Measurements from ENCODE around the gene GPR61.

DNA sequence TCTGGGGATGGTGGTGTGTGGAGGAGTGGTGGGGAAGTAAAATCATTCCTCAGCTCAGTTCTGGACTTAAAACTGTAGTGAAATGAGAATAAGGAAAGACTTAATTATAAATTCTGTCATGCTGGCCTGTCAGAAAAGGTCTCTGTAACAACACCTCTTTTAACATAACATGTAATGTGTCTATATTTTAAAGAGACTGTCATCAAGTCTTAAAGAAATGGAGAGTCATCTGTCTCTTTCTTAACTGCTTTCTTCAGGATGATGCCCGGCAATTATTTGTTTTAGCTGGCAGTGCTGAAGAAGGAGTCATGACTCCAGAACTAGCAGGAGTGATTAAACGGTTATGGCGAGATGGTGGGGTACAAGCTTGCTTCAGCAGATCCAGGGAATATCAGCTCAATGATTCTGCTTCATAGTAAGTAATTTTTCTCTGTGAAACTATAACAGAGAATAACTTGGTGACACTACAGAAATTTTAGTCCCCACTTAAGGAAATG, 39.3 kb downstream of the GPR61 start:
- TF ChIP-seq, protein P1, sequence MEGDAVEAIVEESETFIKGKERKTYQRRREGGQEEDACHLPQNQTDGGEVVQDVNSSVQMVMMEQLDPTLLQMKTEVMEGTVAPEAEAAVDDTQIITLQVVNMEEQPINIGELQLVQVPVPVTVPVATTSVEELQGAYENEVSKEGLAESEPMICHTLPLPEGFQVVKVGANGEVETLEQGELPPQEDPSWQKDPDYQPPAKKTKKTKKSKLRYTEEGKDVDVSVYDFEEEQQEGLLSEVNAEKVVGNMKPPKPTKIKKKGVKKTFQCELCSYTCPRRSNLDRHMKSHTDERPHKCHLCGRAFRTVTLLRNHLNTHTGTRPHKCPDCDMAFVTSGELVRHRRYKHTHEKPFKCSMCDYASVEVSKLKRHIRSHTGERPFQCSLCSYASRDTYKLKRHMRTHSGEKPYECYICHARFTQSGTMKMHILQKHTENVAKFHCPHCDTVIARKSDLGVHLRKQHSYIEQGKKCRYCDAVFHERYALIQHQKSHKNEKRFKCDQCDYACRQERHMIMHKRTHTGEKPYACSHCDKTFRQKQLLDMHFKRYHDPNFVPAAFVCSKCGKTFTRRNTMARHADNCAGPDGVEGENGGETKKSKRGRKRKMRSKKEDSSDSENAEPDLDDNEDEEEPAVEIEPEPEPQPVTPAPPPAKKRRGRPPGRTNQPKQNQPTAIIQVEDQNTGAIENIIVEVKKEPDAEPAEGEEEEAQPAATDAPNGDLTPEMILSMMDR (IDR thresholded peaks at IDR 0.05; ENCODE audit: insufficient read depth, low read length, poor library complexity, severe bottlenecking): no peak
- no peak for TF ChIP-seq EZH2phosphoT487 (conservative IDR thresholded peaks at IDR 0.05; ENCODE audit: low read length)

Measured in SU-DHL-6 (cell line).